Transverse colon (tissue), 4 donors: ENCODE measurements around the gene SPACA4. TPM values are rescaled to one million over a fixed set of nuclear protein-coding genes. Genes with fewer than 3 reads are reported as not detected.

Source experiments
- DNase-seq: peaks from one replicate; pipeline ENCODE4 v3.0.0-alpha.2; 2019
- H3K27ac ChIP-seq, 4 donors: fragments of 200-600 bp; sonication (generic); 2 replicates each; pipeline ENCODE4 v1.5.1; 2016 to 2018; ENCODE audit warnings: inconsistent platforms in 4 of 4
- H3K27me3 ChIP-seq: fragments of 200-600 bp; sonication (generic); 2 replicates; pipeline ENCODE4 v1.5.1; 2017; ENCODE audit warnings: inconsistent platforms
- H3K36me3 ChIP-seq, 4 donors: fragments of 200-600 bp; sonication (generic); 2 replicates each; pipeline ENCODE4 v1.5.1; 2017 to 2019; ENCODE audit warnings: inconsistent platforms in 4 of 4
- H3K4me1 ChIP-seq, 4 donors: fragments of 200-600 bp; sonication (generic); 2 replicates each; pipeline ENCODE4 v1.5.1; 2017 to 2020; ENCODE audit warnings: inconsistent platforms in 4 of 4
- H3K4me3 ChIP-seq, 4 donors: fragments of 200-600 bp; sonication (generic); 1 replicate in 1 of 4; 2 replicates in 3 of 4; pipeline versions ENCODE4 v1.5.1 to v1.6.1; 2017 to 2019; ENCODE audit warnings: inconsistent platforms in 4 of 4
- H3K9me3 ChIP-seq, 2 donors: fragments of 200-600 bp; sonication (generic); 2 replicates each; pipeline ENCODE4 v1.5.1; 2017 to 2019; ENCODE audit warnings: inconsistent platforms in 2 of 2
- CTCF ChIP-seq, 5 experiments: fragments of 200-600 bp in 3 of 5; fragments of 450-650 bp in 2 of 5; sonication (generic) in 3 of 5; IDR thresholded peaks; 1 replicate in 2 of 5; 2 replicates in 3 of 5; pipeline ENCODE4 v1.5.1; 2016 to 2017; ENCODE audit warnings: antibody characterized with exemption in 5 of 5, inconsistent platforms in 3 of 5, mild to moderate bottlenecking in 2 of 5, moderate library complexity in 1 of 5
- EP300 ChIP-seq: sonication (generic); formaldehyde crosslinking; IDR thresholded peaks from one replicate; pipeline ENCODE4 v1.6.1; 2017; ENCODE audit warnings: antibody characterized with exemption, low read depth
- POLR2A ChIP-seq: fragments of 450-650 bp; IDR thresholded peaks from one replicate; pipeline ENCODE4 v1.6.1; 2016; ENCODE audit warnings: antibody characterized with exemption, mild to moderate bottlenecking, moderate library complexity
- POLR2AphosphoS5 ChIP-seq, 3 donors: sonication (generic); formaldehyde crosslinking; IDR thresholded peaks; one replicate each; pipeline ENCODE4 v1.6.1; 2016; ENCODE audit warnings: antibody characterized with exemption in 3 of 3
- WGBS, 2 donors: methylation state at CpG; one replicate each; pipeline ENCODE4 v1.1.5; 2018; ENCODE audit warnings: low coverage in 1 of 2; 5-methylcytosine and 5-hydroxymethylcytosine counted together
- in situ Hi-C, 4 donors: fragments of 200-750 bp; cut with MboI; loops; one replicate each; pipeline versions ENCODE4 v1.15.0 to v1.15.1; 2017; ENCODE audit warnings: low sequenced_read_pairs in 3 of 4, low pct_ligation_motif_present in 1 of 4, low pct_unique_long_range_greater_than_20kb in 1 of 4
- intact Hi-C: fragments of 100-400 bp; cut with DNase I; formaldehyde crosslinking; loops from one replicate; pipeline ENCODE4 v1.15.1; 2023; ENCODE audit warnings: low total_unique reads
- total RNA-seq, 4 donors: library from RNA; depleted of rRNA; stranded (reverse); fragments of >200 nt; gene quantifications; one replicate each; pipeline ENCODE4 v1.1.0, GENCODE V29; 2016

The SPACA4 gene
- total RNA-seq, 4 donors from 2014 or later, result not detected

GRCh38 chr19:48654299-48655059 is 47.9 kb downstream of the SPACA4 start:
- Histone ChIP-seq H3K4me1 (peaks cover 0 to 2% (median 0%) of the 10 kb centered on the region in 4 donors), H3K4me3 (no peak overlapping the region), H3K9me3 (no peaks in the 10 kb centered on the region), H3K27me3 (no peaks in the 10 kb centered on the region), H3K36me3 (no peaks in the 10 kb centered on the region), H3K27ac (no peak overlapping the region)
- intact Hi-C loops, result no loop called here
- in situ Hi-C loops, result no loop called here
- no peak for DNase-seq
- 42% methylated on average over 11 of the region's 11 CpGs; no CpG with 5 or more reads in 1 of the 2 donors for WGBS, 2 donors
- TF ChIP-seq CTCF (IDR thresholded peaks at IDR 0.05) (no peak), POLR2A (no peak), POLR2AphosphoS5 (IDR thresholded peaks at IDR 0.05) (no peak)

GRCh38 chr19:48656840-48657474 is 50.4 kb downstream of the SPACA4 start:
- Histone ChIP-seq H3K4me3 (no peak overlapping the region), H3K9me3 (no peaks in the 10 kb centered on the region), H3K27ac (no peak overlapping the region), H3K4me1 (peaks cover 0 to 10% (median 4%) of the 10 kb centered on the region in 4 donors), H3K27me3 (no peaks in the 10 kb centered on the region), H3K36me3 (no peaks in the 10 kb centered on the region)
- TF ChIP-seq POLR2A, result no peak
- TF ChIP-seq CTCF (IDR thresholded peaks at IDR 0.05), result no peak
- peak in 1 of 3 donors; percentile 22 for TF ChIP-seq POLR2AphosphoS5 (IDR thresholded peaks at IDR 0.05)
- no peak for TF ChIP-seq EP300
- WGBS, 2 donors, result 47 to 54% methylated on average over 8 to 16 of the region's 16 CpGs
- peak; percentile 20 for DNase-seq
- in situ Hi-C loops, result no loop called here
- intact Hi-C loops, result no loop called here

Other genes with a start within 250 kb of the SPACA4 start
- gene TMEM143, start 242.8 kb upstream of the SPACA4 start, total RNA-seq, result 10 to 100 TPM in 3 of 4 donors, 1 to 10 TPM in 1; 9.1 to 27.7 (median 15.2) TPM
- gene SYNGR4, start 242.4 kb upstream of the SPACA4 start, total RNA-seq, result not detected
- gene KDELR1, start 215.2 kb upstream of the SPACA4 start, total RNA-seq, result 100 to 1,000 TPM in 3 of 4 donors, 10 to 100 TPM in 1; 80.6 to 146 (median 120) TPM
- gene GRIN2D, start 213.1 kb upstream of the SPACA4 start, total RNA-seq, result 1 to 10 TPM in 1 of 4 donors, under 1 TPM in 2, not detected in 1; 0.32 to 3.8 (median 0.41) TPM
- gene GRWD1, start 160.8 kb upstream of the SPACA4 start, total RNA-seq, result 10 to 100 TPM in 3 of 4 donors, 1 to 10 TPM in 1; 9.4 to 49.7 (median 13.6) TPM
- under 1 TPM in 2 of 4 donors, not detected in 2; 0.41 to 0.64 TPM for gene KCNJ14, start 151.2 kb upstream of the SPACA4 start, total RNA-seq
- 100 to 1,000 TPM in 2 of 4 donors, 10 to 100 TPM in 2; 61.1 to 410 (median 171) TPM for gene CYTH2, start 137.4 kb upstream of the SPACA4 start, total RNA-seq
- gene LMTK3, start 94.9 kb upstream of the SPACA4 start, total RNA-seq, result 1 to 10 TPM in 2 of 4 donors, under 1 TPM in 1, not detected in 1; 0.68 to 2.4 (median 1.1) TPM
- under 1 TPM in 2 of 4 donors, not detected in 2; 0.32 to 0.41 TPM for gene SULT2B1, start 54.6 kb upstream of the SPACA4 start, total RNA-seq
- 100 to 1,000 TPM in 3 of 4 donors, 10 to 100 TPM in 1; 97.0 to 746 (median 203) TPM for gene FAM83E, start 8.3 kb downstream of the SPACA4 start, total RNA-seq
- gene RPL18, start 12.4 kb downstream of the SPACA4 start, total RNA-seq, result 1,000 to 10,000 TPM; 1,394 to 2,260 (median 1,686) TPM
- gene SPHK2, start 12.8 kb downstream of the SPACA4 start, total RNA-seq, result 100 to 1,000 TPM in 1 of 4 donors, 10 to 100 TPM in 3; 41.8 to 185 (median 68.7) TPM
- 10 to 100 TPM in 3 of 4 donors, 1 to 10 TPM in 1; 8.7 to 13.8 (median 11.6) TPM for gene DBP, start 30.6 kb downstream of the SPACA4 start, total RNA-seq
- gene CA11, start 39.4 kb downstream of the SPACA4 start, total RNA-seq, result 1 to 10 TPM in 2 of 4 donors, not detected in 2; 1.4 to 2.5 TPM
- 1 to 10 TPM in 1 of 4 donors, under 1 TPM in 1, not detected in 2; 0.41 to 1.1 TPM for gene NTN5, start 66.3 kb downstream of the SPACA4 start, total RNA-seq
- 10 to 100 TPM; 32.5 to 68.6 (median 55.1) TPM for gene FUT2, start 89.2 kb downstream of the SPACA4 start, total RNA-seq
- 1 to 10 TPM in 2 of 4 donors, under 1 TPM in 1, not detected in 1; 0.55 to 2.2 (median 1.6) TPM for gene MAMSTR, start 113.0 kb downstream of the SPACA4 start, total RNA-seq
- gene RASIP1, start 133.9 kb downstream of the SPACA4 start, total RNA-seq, result 10 to 100 TPM in 2 of 4 donors, 1 to 10 TPM in 2; 3.0 to 11.1 (median 7.0) TPM
- not detected for gene IZUMO1, start 140.2 kb downstream of the SPACA4 start, total RNA-seq
- gene FUT1, start 145.9 kb downstream of the SPACA4 start, total RNA-seq, result under 1 TPM; 0.27 to 1.00 (median 0.58) TPM
- not detected for gene FGF21, start 148.8 kb downstream of the SPACA4 start, total RNA-seq
- gene BCAT2, start 204.3 kb downstream of the SPACA4 start, total RNA-seq, result 10 to 100 TPM; 32.4 to 51.5 (median 42.8) TPM
- gene HSD17B14, start 229.7 kb downstream of the SPACA4 start, total RNA-seq, result 10 to 100 TPM in 1 of 4 donors, 1 to 10 TPM in 3; 3.5 to 15.1 (median 5.4) TPM